HS-5 (cell line): ENCODE results near the gene OSCAR.

ENCODE experiments used
- DNase-seq: peaks from one replicate; pipeline ENCODE4 v3.0.0-alpha.2; 2012; ENCODE audit warnings: low read depth

Gene OSCAR

GRCh38 chr19:54100561-54100960 lies at the start of gene OSCAR:
OSCAR (minus strand) TSS chr19:54100803; CDS start chr19:54100792, 11 bp downstream.
- no peak for DNase-seq

- no peak for DNase-seq
These were observed 48.6 kb upstream of the OSCAR start for GRCh38 chr19:54149021-54149812.

GRCh38 chr19:54148158-54148557 lies 47.6 kb upstream of the OSCAR start:
- no peak for DNase-seq

GRCh38 chr19:54147676-54148075 lies 47.1 kb upstream of the OSCAR start:
- DNase-seq: no peak

- DNase-seq: no peak
These were observed 45.0 kb upstream of the OSCAR start for GRCh38 chr19:54145541-54146158.

GRCh38 chr19:54142166-54142780 lies 41.7 kb upstream of the OSCAR start:
- no peak for DNase-seq

GRCh38 chr19:54141356-54141755 lies 40.8 kb upstream of the OSCAR start:
- DNase-seq: no peak

GRCh38 chr19:54138489-54139256 lies 38.1 kb upstream of the OSCAR start:
- no peak for DNase-seq

GRCh38 chr19:54137699-54138488 lies 37.3 kb upstream of the OSCAR start, which contains the start of gene CNOT3:
CNOT3 (plus strand) TSS chr19:54137762; CDS start chr19:54142979, 5,217 bp downstream.
- no peak for DNase-seq

- DNase-seq: peak; percentile 100
These were observed 36.5 kb upstream of the OSCAR start for GRCh38 chr19:54136864-54137698.

- no peak for DNase-seq
These were observed 35.7 kb upstream of the OSCAR start for GRCh38 chr19:54136086-54136863.

GRCh38 chr19:54133957-54134590 lies 33.5 kb upstream of the OSCAR start:
- DNase-seq: no peak

- peak; percentile 96 for DNase-seq
These were observed 32.8 kb upstream of the OSCAR start for GRCh38 chr19:54133312-54133956.

- no peak for DNase-seq
These were observed 29.0 kb upstream of the OSCAR start for GRCh38 chr19:54129617-54129996.

GRCh38 chr19:54128796-54129616 lies 28.4 kb upstream of the OSCAR start:
- no peak for DNase-seq

- DNase-seq: no peak
These were observed 27.8 kb upstream of the OSCAR start for GRCh38 chr19:54128441-54128725.

- DNase-seq: no peak
These were observed 27.3 kb upstream of the OSCAR start for GRCh38 chr19:54127688-54128440.
